ENCODE data around the gene SLC44A4. TPM values are rescaled to one million over a fixed set of nuclear protein-coding genes. Genes with fewer than 3 reads are reported as not detected.

The SLC44A4 gene
- total and polyA plus RNA-seq, 9 of the 15 experiments (the other 6 are each of a cell fraction or from before 2014, with no cell fraction given), result 7.9 to 18.6 (median 11.2) TPM

DNA sequence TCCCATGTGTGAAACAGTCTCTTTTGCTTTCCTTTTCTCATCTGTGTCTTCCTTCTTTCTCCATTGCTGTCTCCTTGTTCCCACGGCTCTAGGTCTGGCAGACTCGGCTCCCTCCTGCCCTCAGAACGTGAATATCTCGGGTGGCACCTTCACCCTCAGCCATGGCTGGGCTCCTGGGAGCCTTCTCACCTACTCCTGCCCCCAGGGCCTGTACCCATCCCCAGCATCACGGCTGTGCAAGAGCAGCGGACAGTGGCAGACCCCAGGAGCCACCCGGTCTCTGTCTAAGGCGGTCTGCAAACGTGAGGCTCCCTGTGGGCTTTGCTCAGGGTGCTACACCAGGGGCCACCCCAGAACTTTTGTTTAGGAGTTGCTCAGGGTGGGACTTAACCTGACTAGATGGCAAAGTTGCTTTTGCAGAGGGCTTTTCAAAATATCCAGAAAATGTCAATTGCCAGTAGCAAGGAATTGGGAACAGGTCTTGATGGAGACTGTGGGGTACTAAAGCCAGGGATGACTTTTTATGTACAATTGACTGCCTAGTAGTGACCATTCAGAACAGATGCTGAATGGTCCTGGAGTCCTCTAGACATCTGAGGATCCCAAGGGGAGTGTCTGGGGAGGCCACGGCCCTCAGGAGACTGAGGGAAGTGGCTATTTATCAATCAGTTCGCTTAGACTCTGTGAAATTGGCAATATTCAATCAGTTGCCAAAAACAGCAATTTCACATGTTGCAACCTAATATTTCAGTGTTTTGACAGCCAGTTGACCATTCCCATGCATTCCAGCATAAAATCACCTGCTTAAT lies 49.3 kb upstream of the SLC44A4 start:
- Histone ChIP-seq H3K79me2 (ENCODE audit: control insufficient read depth, insufficient read depth, low read length) (no peaks in the 10 kb centered on the region), H3K4me1 (replicated peaks in 1 of 2; ENCODE audit: control insufficient read depth in 2 of 2, insufficient read depth in 2 of 2, low read length in 2 of 2) (peaks cover 6% of the 10 kb centered on the region in 2 experiments; a peak in 4 of 5 replicates), H3K9me3 (replicated peaks; ENCODE audit: control insufficient read depth, insufficient read depth, low read depth, low read length) (peaks cover 7% of the 10 kb centered on the region), H3K9ac (ENCODE audit: insufficient read depth in 1 of 2, low read depth in 2 of 2, low read length in 2 of 2) (peak overlapping the region in 1 of 2 experiments; percentile 72; a peak in 2 of 4 replicates), H3K9me1 (ENCODE audit: control insufficient read depth, insufficient read depth, low read length) (no peaks in the 10 kb centered on the region), H3K27me3 (ENCODE audit: control insufficient read depth in 2 of 2, insufficient read depth in 2 of 2, low read length in 2 of 2) (peaks cover 1 to 2% of the 10 kb centered on the region in 2 experiments; a peak in 2 of 5 replicates), H2AFZ (ENCODE audit: low read depth, low read length) (peak overlapping the region; percentile 88), H3K4me2 (ENCODE audit: insufficient read depth, low read length) (peak overlapping the region; percentile 35; the same call in 1 of the 2 replicates), H3K27ac (ENCODE audit: extremely low read depth, low read depth, low read length) (no peak overlapping the region; the same call in 2 of the 3 replicates), H3K4me3 (no peak overlapping the region), H4K20me1 (replicated peaks; ENCODE audit: control insufficient read depth, insufficient read depth, low read length) (no peaks in the 10 kb centered on the region), H3K36me3 (ENCODE audit: control insufficient read depth, insufficient read depth, low read length) (no peaks in the 10 kb centered on the region)
- in situ Hi-C loops (cut with MboI), result no loop called here
- ATAC-seq, result peak; percentile 12
- no peak for TF ChIP-seq PHF21A (IDR thresholded peaks at IDR 0.05; ENCODE audit: borderline replicate concordance, low read depth)
- TF ChIP-seq SUPT5H (IDR thresholded peaks at IDR 0.05), result no peak
- no peak for TF ChIP-seq CCAR2 (IDR thresholded peaks at IDR 0.05; ENCODE audit: low read depth, low read length)
- no peak for TF ChIP-seq SRSF9 (IDR thresholded peaks at IDR 0.05; ENCODE audit: borderline replicate concordance, low read depth, low read length)
- no peak for TF ChIP-seq NFE2 (IDR thresholded peaks at IDR 0.05; ENCODE audit: low read depth)
- no peak for TF ChIP-seq NR2C1 (IDR thresholded peaks at IDR 0.05)
- TF ChIP-seq NR2C1 (tag; IDR thresholded peaks at IDR 0.05), result 0 out of 2 replicates have a peak, but pooled peaks have one; percentile 5
- no peak for TF ChIP-seq NFXL1 (CRISPR knock-in tag; IDR thresholded peaks at IDR 0.05)
- no peak for TF ChIP-seq PHF20 (IDR thresholded peaks at IDR 0.05; ENCODE audit: partially characterized antibody)
- TF ChIP-seq ZNF778 (CRISPR knock-in tag; IDR thresholded peaks at IDR 0.05), result no peak
- no peak for TF ChIP-seq MAFG (tag; conservative IDR thresholded peaks at IDR 0.05)
- no peak for TF ChIP-seq ETS2 (tag; IDR thresholded peaks at IDR 0.05; ENCODE audit: borderline replicate concordance, poor library complexity, severe bottlenecking)
- TF ChIP-seq ZNF175 (CRISPR knock-in tag; IDR thresholded peaks at IDR 0.05; ENCODE audit: low read depth), result 0 out of 2 replicates have a peak, but pooled peaks have one; percentile 65
- TF ChIP-seq ZNF274 (IDR thresholded peaks at IDR 0.05; ENCODE audit: borderline replicate concordance, low read depth, low read length), result no peak
- no peak for TF ChIP-seq C11orf30 (IDR thresholded peaks at IDR 0.05; ENCODE audit: low read depth)
- TF ChIP-seq ZNF165 (CRISPR knock-in tag; IDR thresholded peaks at IDR 0.05; ENCODE audit: borderline replicate concordance), result no peak
- intact Hi-C loops (cut with micrococcal nuclease), result no loop called here
- 51% methylated on average over 11 of the region's 11 CpGs for WGBS (ENCODE audit: insufficient coverage, low coverage, missing lambda C conversion rate)
- CTCF ChIA-PET (ENCODE audit: low intra/inter-chr PET ratio), result no interaction called here
- FAIRE-seq, result no peak
- POLR2A ChIA-PET, result interaction anchor here (0.6 to 0.9 kb wide), 3 partner anchors 23 to 269 kb away, joined by 3 read pairs; no protein-coding TSS in a partner anchor
- no peak for DNase-seq (ENCODE audit: extremely low read depth in 1 of 4, low spot score in 3 of 4)
- no TSS peak for BruUV-seq (replicated peaks)
